ENCODE results near the gene GIMAP4. TPM values are rescaled to one million over a fixed set of nuclear protein-coding genes. Genes with fewer than 3 reads are reported as not detected.

The GIMAP4 gene
- total RNA-seq, 1 donor = not detected

- Histone ChIP-seq H3K4me1 (ENCODE audit: insufficient read depth, low read length) (no peaks in the 10 kb centered on the region), H3K27me3 (ENCODE audit: insufficient read depth, low read length) (no peaks in the 10 kb centered on the region), H3K36me3 (ENCODE audit: insufficient read depth, low read length) (no peaks in the 10 kb centered on the region), H3K4me3 (ENCODE audit: insufficient read depth, low read length) (no peak overlapping the region), H3K27ac (ENCODE audit: low read depth, low read length) (no peak overlapping the region), H2AFZ (ENCODE audit: low read length) (no peak overlapping the region), H3K9me3 (ENCODE audit: low read depth, low read length) (no peaks in the 10 kb centered on the region), H4K20me1 (ENCODE audit: insufficient read depth, low read length) (no peaks in the 10 kb centered on the region), H3K4me2 (ENCODE audit: insufficient read depth, low read length) (no peak overlapping the region), H3K79me2 (ENCODE audit: insufficient read depth, low read length) (no peaks in the 10 kb centered on the region)
- no peak for TF ChIP-seq CTCF (IDR thresholded peaks at IDR 0.05; ENCODE audit: extremely low read depth, low read depth, low read length)
- no peak for DNase-seq (ENCODE audit: insufficient read length, low spot score, missing footprints)
These were observed 10.6 kb upstream of the GIMAP4 start for GRCh38 chr7:150556521-150557138.

- no peaks in the 10 kb centered on the region for H3K27me3 ChIP-seq (ENCODE audit: insufficient read depth, low read length)
- H3K79me2 ChIP-seq (ENCODE audit: insufficient read depth, low read length) = no peaks in the 10 kb centered on the region
- H4K20me1 ChIP-seq (ENCODE audit: insufficient read depth, low read length) = no peaks in the 10 kb centered on the region
- no peaks in the 10 kb centered on the region for H3K4me1 ChIP-seq (ENCODE audit: insufficient read depth, low read length)
- no peaks in the 10 kb centered on the region for H3K36me3 ChIP-seq (ENCODE audit: insufficient read depth, low read length)
- no peak overlapping the region for H3K27ac ChIP-seq (ENCODE audit: low read depth, low read length)
- no peak for DNase-seq (ENCODE audit: insufficient read length, low spot score, missing footprints)
- no peaks in the 10 kb centered on the region for H3K9me3 ChIP-seq (ENCODE audit: low read depth, low read length)
- no peak overlapping the region for H3K4me3 ChIP-seq (ENCODE audit: insufficient read depth, low read length)
- no peak overlapping the region for H2AFZ ChIP-seq (ENCODE audit: low read length)
- H3K4me2 ChIP-seq (ENCODE audit: insufficient read depth, low read length) = no peak overlapping the region
- no peak for TF ChIP-seq CTCF (IDR thresholded peaks at IDR 0.05; ENCODE audit: extremely low read depth, low read depth, low read length)
These were observed 6.7 kb upstream of the GIMAP4 start for GRCh38 chr7:150560486-150560885.

- no peaks in the 10 kb centered on the region for H3K4me1 ChIP-seq (ENCODE audit: insufficient read depth, low read length)
- no peaks in the 10 kb centered on the region for H3K79me2 ChIP-seq (ENCODE audit: insufficient read depth, low read length)
- H3K4me3 ChIP-seq (ENCODE audit: insufficient read depth, low read length) = no peak overlapping the region
- H2AFZ ChIP-seq (ENCODE audit: low read length) = no peak overlapping the region
- no peaks in the 10 kb centered on the region for H4K20me1 ChIP-seq (ENCODE audit: insufficient read depth, low read length)
- no peak for TF ChIP-seq CTCF (IDR thresholded peaks at IDR 0.05; ENCODE audit: extremely low read depth, low read depth, low read length)
- no peaks in the 10 kb centered on the region for H3K27me3 ChIP-seq (ENCODE audit: insufficient read depth, low read length)
- no peak overlapping the region for H3K27ac ChIP-seq (ENCODE audit: low read depth, low read length)
- H3K4me2 ChIP-seq (ENCODE audit: insufficient read depth, low read length) = no peak overlapping the region
- H3K9me3 ChIP-seq (ENCODE audit: low read depth, low read length) = no peaks in the 10 kb centered on the region
- no peak for DNase-seq (ENCODE audit: insufficient read length, low spot score, missing footprints)
- no peaks in the 10 kb centered on the region for H3K36me3 ChIP-seq (ENCODE audit: insufficient read depth, low read length)
These were observed 4.3 kb upstream of the GIMAP4 start for GRCh38 chr7:150562919-150563318.

GRCh38 chr7:150564006-150564405, 3.2 kb upstream of the GIMAP4 start:
- H2AFZ ChIP-seq (ENCODE audit: low read length) = no peak overlapping the region
- no peak for TF ChIP-seq CTCF (IDR thresholded peaks at IDR 0.05; ENCODE audit: extremely low read depth, low read depth, low read length)
- no peak overlapping the region for H3K4me2 ChIP-seq (ENCODE audit: insufficient read depth, low read length)
- H3K4me1 ChIP-seq (ENCODE audit: insufficient read depth, low read length) = no peaks in the 10 kb centered on the region
- H3K36me3 ChIP-seq (ENCODE audit: insufficient read depth, low read length) = no peaks in the 10 kb centered on the region
- H3K4me3 ChIP-seq (ENCODE audit: insufficient read depth, low read length) = no peak overlapping the region
- no peak for DNase-seq (ENCODE audit: insufficient read length, low spot score, missing footprints)
- H4K20me1 ChIP-seq (ENCODE audit: insufficient read depth, low read length) = no peaks in the 10 kb centered on the region
- H3K79me2 ChIP-seq (ENCODE audit: insufficient read depth, low read length) = no peaks in the 10 kb centered on the region
- no peak overlapping the region for H3K27ac ChIP-seq (ENCODE audit: low read depth, low read length)
- H3K9me3 ChIP-seq (ENCODE audit: low read depth, low read length) = no peaks in the 10 kb centered on the region
- H3K27me3 ChIP-seq (ENCODE audit: insufficient read depth, low read length) = no peaks in the 10 kb centered on the region

Data from osteoblast (primary cell).